Panc1 (cell line): ENCODE measurements around the gene COX15. TPM values are rescaled to one million over a fixed set of nuclear protein-coding genes. Genes with fewer than 3 reads are reported as not detected.
A peak's percentile ranks its signal among the peaks of the same experiment; 100 is the strongest.
"Not testable (repeated sequence)": the region's sequence is repeated elsewhere in the genome, so short reads cannot be mapped to it uniquely, and the experiment has no call there.

Source experiments
- ATAC-seq: fragments of 200-7000 bp; cut with Tn5 transposase; 2 replicates; pipeline ENCODE4 v1.9.1; 2020; ENCODE audit warnings: mild to moderate bottlenecking, moderate library complexity
- BruUV-seq: library from RNA; stranded (reverse); fragments of 400-500 nt; replicated peaks from 2 replicates; lab custom pipeline; 2021; lab: Mats Ljungman, UMichigan
- CTCF ChIA-PET: fragments of 300-600 bp; sonication (Branson Sonifier 250); formaldehyde crosslinking; loops from one replicate; lab custom pipeline; 2022; ENCODE audit warnings: antibody characterized with exemption; lab: Charles Lee
- POLR2A ChIA-PET: fragments of 300-600 bp; sonication (Branson Sonifier 250); formaldehyde crosslinking; loops from one replicate; lab custom pipeline; 2022; ENCODE audit warnings: antibody characterized with exemption; lab: Charles Lee
- DNase-seq: peaks from one replicate; pipeline ENCODE4 v3.0.0-alpha.2; 2010; ENCODE audit warnings: low read depth, low spot score
- H3K27ac ChIP-seq: 2 replicates; pipeline ENCODE4 v1.5.1; 2011; ENCODE audit warnings: mild to moderate bottlenecking, low read length, inconsistent platforms
- H3K27me3 ChIP-seq: fragments of 200-500 bp; sonication (Bioruptor generic); 2 replicates; pipeline ENCODE4 v1.6.0; 2014; ENCODE audit warnings: low read length, inconsistent platforms; ENCODE audit not compliant: control insufficient read depth, insufficient read depth
- H3K36me3 ChIP-seq: fragments of 200-500 bp; sonication (Bioruptor generic); 2 replicates; pipeline ENCODE4 v1.5.1; 2014; ENCODE audit warnings: inconsistent platforms, mild to moderate bottlenecking, low read length, moderate library complexity; ENCODE audit not compliant: control insufficient read depth, insufficient read depth
- H3K4me1 ChIP-seq: 2 replicates; pipeline ENCODE4 v1.5.1; 2011; ENCODE audit warnings: inconsistent platforms, mild to moderate bottlenecking, low read length, moderate library complexity; ENCODE audit not compliant: control insufficient read depth, insufficient read depth
- H3K4me3 ChIP-seq, 2 experiments: 2 replicates each; pipeline ENCODE4 v1.5.1; 2011 to 2012; ENCODE audit warnings: low read depth in 2 of 2, low read length in 2 of 2, mild to moderate bottlenecking in 2 of 2, inconsistent platforms in 1 of 2, moderate library complexity in 1 of 2
- H3K9me3 ChIP-seq: fragments of 200-500 bp; sonication (Bioruptor generic); 2 replicates; pipeline ENCODE4 v1.5.1; 2014; ENCODE audit warnings: low read depth, mild to moderate bottlenecking, inconsistent platforms, low read length, moderate library complexity; ENCODE audit not compliant: control insufficient read depth, insufficient read depth
- POLR2AphosphoS5 ChIP-seq: IDR thresholded peaks from 2 replicates; pipeline ENCODE4 v1.6.1; 2012; ENCODE audit warnings: mild to moderate bottlenecking, low read depth, low read length, moderate library complexity
- SIN3A ChIP-seq: IDR thresholded peaks from 2 replicates; pipeline ENCODE4 v1.6.1; 2012; ENCODE audit warnings: low read depth, mild to moderate bottlenecking, low read length, moderate library complexity, borderline replicate concordance; ENCODE audit not compliant: insufficient read depth
- TCF7L2 ChIP-seq: IDR thresholded peaks from 2 replicates; pipeline ENCODE4 v1.6.1; 2011; ENCODE audit warnings: mild to moderate bottlenecking, low read depth, low read length, inconsistent platforms
- in situ Hi-C: cut with HindIII; loops from 2 replicates; pipeline ENCODE4 v1.10.0; 2016; ENCODE audit warnings: low sequenced_read_pairs, low pct_unique_long_range_greater_than_20kb
- intact Hi-C: fragments of 100-400 bp; cut with micrococcal nuclease; formaldehyde crosslinking; loops from one replicate; pipeline ENCODE4 v1.10.0; 2022; ENCODE audit not compliant: unreplicated experiment
- total RNA-seq: library from RNA; stranded (reverse); gene quantifications from one replicate; pipeline ENCODE4 v1.2.1, GENCODE V29; 2021; ENCODE audit not compliant: unreplicated experiment
- TF ChIP-seq, protein P1 (sequence below), 2 experiments: IDR thresholded peaks; 2 replicates each; pipeline ENCODE4 v1.6.1; 2011 to 2012; ENCODE audit warnings: low read depth in 2 of 2, control low read depth in 1 of 2, low read length in 1 of 2, mild to moderate bottlenecking in 1 of 2, moderate library complexity in 1 of 2; ENCODE audit not compliant: insufficient read depth in 1 of 2
- TF ChIP-seq, protein P2 (sequence below): fragments of 450-650 bp; IDR thresholded peaks from 2 replicates; pipeline ENCODE4 v1.5.1; 2017; ENCODE audit warnings: mild to moderate bottlenecking

Gene COX15
- total RNA-seq, 1 experiment from 2014 or later: 62.9 TPM

DNA sequence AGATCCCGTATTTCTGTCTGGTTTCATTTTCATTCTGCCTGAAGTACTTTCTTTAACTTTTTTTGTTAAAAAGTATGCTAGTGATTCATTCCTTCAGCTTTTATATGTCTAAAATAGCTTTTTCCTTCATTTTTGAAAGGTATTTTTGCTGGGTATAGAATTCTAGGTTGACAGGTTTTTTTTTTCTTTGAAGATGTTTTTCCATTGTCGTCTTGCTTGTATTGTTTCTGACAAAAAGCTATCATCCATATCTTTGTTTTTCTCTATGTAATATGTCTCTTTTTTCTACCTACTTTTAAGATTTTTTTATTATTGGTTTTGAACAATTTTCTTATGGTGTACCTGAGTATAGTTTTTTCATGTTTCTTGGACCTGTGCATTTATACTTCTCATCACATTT is 8.3 kb upstream of the COX15 start:
- Histone ChIP-seq H3K4me3 (no peak overlapping the region), H3K27ac (no peak overlapping the region), H3K27me3 (no peaks in the 10 kb centered on the region), H3K4me1 (peaks cover 14% of the 10 kb centered on the region), H3K9me3 (peaks cover 18% of the 10 kb centered on the region), H3K36me3 (peaks cover 66% of the 10 kb centered on the region)
- TF ChIP-seq, protein P1, sequence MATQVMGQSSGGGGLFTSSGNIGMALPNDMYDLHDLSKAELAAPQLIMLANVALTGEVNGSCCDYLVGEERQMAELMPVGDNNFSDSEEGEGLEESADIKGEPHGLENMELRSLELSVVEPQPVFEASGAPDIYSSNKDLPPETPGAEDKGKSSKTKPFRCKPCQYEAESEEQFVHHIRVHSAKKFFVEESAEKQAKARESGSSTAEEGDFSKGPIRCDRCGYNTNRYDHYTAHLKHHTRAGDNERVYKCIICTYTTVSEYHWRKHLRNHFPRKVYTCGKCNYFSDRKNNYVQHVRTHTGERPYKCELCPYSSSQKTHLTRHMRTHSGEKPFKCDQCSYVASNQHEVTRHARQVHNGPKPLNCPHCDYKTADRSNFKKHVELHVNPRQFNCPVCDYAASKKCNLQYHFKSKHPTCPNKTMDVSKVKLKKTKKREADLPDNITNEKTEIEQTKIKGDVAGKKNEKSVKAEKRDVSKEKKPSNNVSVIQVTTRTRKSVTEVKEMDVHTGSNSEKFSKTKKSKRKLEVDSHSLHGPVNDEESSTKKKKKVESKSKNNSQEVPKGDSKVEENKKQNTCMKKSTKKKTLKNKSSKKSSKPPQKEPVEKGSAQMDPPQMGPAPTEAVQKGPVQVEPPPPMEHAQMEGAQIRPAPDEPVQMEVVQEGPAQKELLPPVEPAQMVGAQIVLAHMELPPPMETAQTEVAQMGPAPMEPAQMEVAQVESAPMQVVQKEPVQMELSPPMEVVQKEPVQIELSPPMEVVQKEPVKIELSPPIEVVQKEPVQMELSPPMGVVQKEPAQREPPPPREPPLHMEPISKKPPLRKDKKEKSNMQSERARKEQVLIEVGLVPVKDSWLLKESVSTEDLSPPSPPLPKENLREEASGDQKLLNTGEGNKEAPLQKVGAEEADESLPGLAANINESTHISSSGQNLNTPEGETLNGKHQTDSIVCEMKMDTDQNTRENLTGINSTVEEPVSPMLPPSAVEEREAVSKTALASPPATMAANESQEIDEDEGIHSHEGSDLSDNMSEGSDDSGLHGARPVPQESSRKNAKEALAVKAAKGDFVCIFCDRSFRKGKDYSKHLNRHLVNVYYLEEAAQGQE (IDR thresholded peaks at IDR 0.05; ENCODE audit: insufficient read depth in 1 of 2, low read depth in 2 of 2, low read length in 1 of 2): no peak
- TF ChIP-seq, protein P2, sequence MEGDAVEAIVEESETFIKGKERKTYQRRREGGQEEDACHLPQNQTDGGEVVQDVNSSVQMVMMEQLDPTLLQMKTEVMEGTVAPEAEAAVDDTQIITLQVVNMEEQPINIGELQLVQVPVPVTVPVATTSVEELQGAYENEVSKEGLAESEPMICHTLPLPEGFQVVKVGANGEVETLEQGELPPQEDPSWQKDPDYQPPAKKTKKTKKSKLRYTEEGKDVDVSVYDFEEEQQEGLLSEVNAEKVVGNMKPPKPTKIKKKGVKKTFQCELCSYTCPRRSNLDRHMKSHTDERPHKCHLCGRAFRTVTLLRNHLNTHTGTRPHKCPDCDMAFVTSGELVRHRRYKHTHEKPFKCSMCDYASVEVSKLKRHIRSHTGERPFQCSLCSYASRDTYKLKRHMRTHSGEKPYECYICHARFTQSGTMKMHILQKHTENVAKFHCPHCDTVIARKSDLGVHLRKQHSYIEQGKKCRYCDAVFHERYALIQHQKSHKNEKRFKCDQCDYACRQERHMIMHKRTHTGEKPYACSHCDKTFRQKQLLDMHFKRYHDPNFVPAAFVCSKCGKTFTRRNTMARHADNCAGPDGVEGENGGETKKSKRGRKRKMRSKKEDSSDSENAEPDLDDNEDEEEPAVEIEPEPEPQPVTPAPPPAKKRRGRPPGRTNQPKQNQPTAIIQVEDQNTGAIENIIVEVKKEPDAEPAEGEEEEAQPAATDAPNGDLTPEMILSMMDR: no peak
- no peak for TF ChIP-seq POLR2AphosphoS5
- TF ChIP-seq TCF7L2: no peak
- TF ChIP-seq SIN3A: no peak
- intact Hi-C loops: no loop called here
- in situ Hi-C loops: no loop called here
- no peak for ATAC-seq
- ChIA-PET POLR2A (interaction anchor here (0.6 kb wide), 1 partner anchor 269 kb away, joined by 3 read pairs; no protein-coding TSS in a partner anchor), CTCF (no interaction called here)
- no peak for DNase-seq
- no TSS peak for BruUV-seq

DNA sequence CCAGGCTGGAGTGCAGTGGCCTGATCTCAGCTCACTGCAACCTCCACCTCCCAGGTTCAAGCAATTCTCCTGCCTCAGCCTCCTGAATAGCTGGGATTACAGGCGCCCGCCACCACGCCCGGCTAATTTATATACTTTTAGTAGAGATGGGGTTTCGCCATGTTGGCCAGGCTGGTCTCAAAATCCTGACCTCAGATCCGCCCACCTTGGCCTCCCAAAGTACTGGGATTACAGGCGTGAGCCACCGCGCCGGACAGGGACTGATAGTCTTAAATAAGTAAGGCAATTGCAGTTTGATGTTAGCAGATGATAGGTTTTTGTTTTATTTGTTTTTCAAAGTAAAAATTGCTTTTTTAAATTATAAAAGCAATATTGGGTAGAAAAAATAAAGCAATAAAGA is 2.2 kb upstream of the COX15 start:
- BruUV-seq, intact Hi-C loops, POLR2A ChIA-PET, CTCF ChIA-PET, DNase-seq, ATAC-seq, H3K27me3 ChIP-seq, H3K9me3 ChIP-seq, in situ Hi-C loops: not testable (repeated sequence)
- H3K4me1 ChIP-seq: peaks cover 22% of the 10 kb centered on the region
- H3K4me3 ChIP-seq: peak overlapping the region in 1 of 2 experiments; percentile 93; a peak in 1 of 4 replicates
- H3K36me3 ChIP-seq: peaks cover 29% of the 10 kb centered on the region
- peak overlapping the region; percentile 98 for H3K27ac ChIP-seq

DNA sequence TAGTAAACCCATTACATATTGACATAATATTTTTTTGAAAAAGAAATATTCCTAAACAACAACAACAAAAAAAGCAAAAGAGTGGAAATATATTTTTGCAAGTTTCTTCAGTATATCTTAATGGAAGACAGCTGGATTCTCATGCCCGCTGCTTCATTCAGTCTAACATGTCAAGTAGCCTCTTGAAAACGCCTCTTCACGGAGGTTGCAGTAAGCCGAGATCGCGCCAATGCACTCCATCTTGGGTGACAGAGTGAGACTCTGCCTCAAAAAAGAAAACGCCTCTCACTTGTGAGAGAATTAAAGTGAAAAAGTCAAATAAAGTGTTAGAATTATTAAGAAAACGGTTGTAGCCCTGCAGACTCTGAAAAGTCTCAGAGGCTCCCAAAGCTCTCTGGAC is 1.4 kb upstream of the COX15 start:
- Histone ChIP-seq H3K4me3 (peak overlapping the region; percentile 92 to 93), H3K27me3 (no peaks in the 10 kb centered on the region), H3K4me1 (peaks cover 22% of the 10 kb centered on the region), H3K27ac (peak overlapping the region; percentile 98), H3K9me3 (no peaks in the 10 kb centered on the region; the same call in 1 of the 2 replicates), H3K36me3 (peaks cover 26% of the 10 kb centered on the region)
- ChIA-PET POLR2A (interaction anchor here (0.7 kb wide), 1 partner anchor 32 kb away, joined by 3 read pairs; no protein-coding TSS in a partner anchor), CTCF (no interaction called here)
- BruUV-seq: TSS peak; percentile 79
- intact Hi-C loops (loop anchor here (2.0 kb wide), 1 partner anchor 45 kb away; no protein-coding TSS in a partner anchor), in situ Hi-C loops (no loop called here)
- DNase-seq: no peak
- no peak for ATAC-seq
- TF ChIP-seq TCF7L2: no peak
- TF ChIP-seq, protein P1 (IDR thresholded peaks at IDR 0.05; ENCODE audit: insufficient read depth in 1 of 2, low read depth in 2 of 2, low read length in 1 of 2): no peak
- no peak for TF ChIP-seq SIN3A
- no peak for TF ChIP-seq POLR2AphosphoS5
- TF ChIP-seq, protein P2: no peak
